Suprapubic skin (tissue), 4 donors: ENCODE results near the gene AGR2.

ENCODE experiments used
- CTCF ChIP-seq, 2 donors: fragments of 200-600 bp in 1 of 2; fragments of 450-650 bp in 1 of 2; sonication (generic) in 1 of 2; IDR thresholded peaks; one replicate each; pipeline ENCODE4 v1.5.1; 2016 to 2019; ENCODE audit warnings: antibody characterized with exemption in 2 of 2, mild to moderate bottlenecking in 1 of 2, moderate library complexity in 1 of 2
- POLR2A ChIP-seq, 2 donors: fragments of 450-650 bp; IDR thresholded peaks; one replicate each; pipeline ENCODE4 v1.6.1; 2017; ENCODE audit warnings: antibody characterized with exemption in 2 of 2, mild to moderate bottlenecking in 2 of 2, moderate library complexity in 2 of 2
- POLR2AphosphoS5 ChIP-seq, 3 donors: sonication (generic); formaldehyde crosslinking; IDR thresholded peaks; one replicate each; pipeline ENCODE4 v1.6.1; 2017; ENCODE audit warnings: antibody characterized with exemption in 3 of 3

GRCh38 chr7:16838386-16838785 lies 33.6 kb upstream of the AGR2 start:
- no peak for TF ChIP-seq POLR2A (IDR thresholded peaks at IDR 0.05)
- TF ChIP-seq CTCF (IDR thresholded peaks at IDR 0.05) = no peak
- TF ChIP-seq POLR2AphosphoS5 (IDR thresholded peaks at IDR 0.05) = no peak
